NCI-H345 treated with DMSO at 0.1 percent for 48 hours (cell line): ENCODE measurements around the gene GPR55.
A peak's percentile ranks its signal among the peaks of the same experiment; 100 is the strongest.

Experiments
- DNase-seq: peaks from one replicate; lab custom pipeline; 2025; ENCODE audit not compliant: unreplicated experiment; lab: John Stamatoyannopoulos, UW

GPR55 gene

DNA sequence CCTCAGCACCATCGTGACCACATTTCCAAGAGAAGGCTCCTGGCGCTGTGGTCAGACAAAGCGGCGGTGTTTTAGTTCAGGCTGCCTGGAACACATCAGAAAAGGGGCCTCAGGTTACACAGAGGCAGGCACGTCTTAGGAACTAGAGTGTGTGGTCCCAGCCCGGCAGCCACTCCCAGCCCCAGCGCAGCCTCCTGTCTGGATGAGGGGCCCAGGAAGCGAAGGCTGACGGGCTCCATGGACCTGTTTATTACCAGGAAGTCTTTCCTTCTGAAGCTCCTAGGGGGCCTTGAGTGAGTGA lies 10.0 kb upstream of the GPR55 start:
- no peak for DNase-seq

GRCh38 chr2:230934231-230935129 lies 9.4 kb upstream of the GPR55 start:
- no peak for DNase-seq

GRCh38 chr2:230933521-230934180 lies 8.6 kb upstream of the GPR55 start:
- no peak for DNase-seq

GRCh38 chr2:230932556-230933511 lies 7.8 kb upstream of the GPR55 start:
- no peak for DNase-seq

- no peak for DNase-seq
Measured at GRCh38 chr2:230931556-230932231, 6.7 kb upstream of the GPR55 start.

GRCh38 chr2:230930928-230931555 lies 6.0 kb upstream of the GPR55 start:
- peak; percentile 41 for DNase-seq

- DNase-seq: no peak
Measured at GRCh38 chr2:230930149-230930780, 5.2 kb upstream of the GPR55 start.

DNA sequence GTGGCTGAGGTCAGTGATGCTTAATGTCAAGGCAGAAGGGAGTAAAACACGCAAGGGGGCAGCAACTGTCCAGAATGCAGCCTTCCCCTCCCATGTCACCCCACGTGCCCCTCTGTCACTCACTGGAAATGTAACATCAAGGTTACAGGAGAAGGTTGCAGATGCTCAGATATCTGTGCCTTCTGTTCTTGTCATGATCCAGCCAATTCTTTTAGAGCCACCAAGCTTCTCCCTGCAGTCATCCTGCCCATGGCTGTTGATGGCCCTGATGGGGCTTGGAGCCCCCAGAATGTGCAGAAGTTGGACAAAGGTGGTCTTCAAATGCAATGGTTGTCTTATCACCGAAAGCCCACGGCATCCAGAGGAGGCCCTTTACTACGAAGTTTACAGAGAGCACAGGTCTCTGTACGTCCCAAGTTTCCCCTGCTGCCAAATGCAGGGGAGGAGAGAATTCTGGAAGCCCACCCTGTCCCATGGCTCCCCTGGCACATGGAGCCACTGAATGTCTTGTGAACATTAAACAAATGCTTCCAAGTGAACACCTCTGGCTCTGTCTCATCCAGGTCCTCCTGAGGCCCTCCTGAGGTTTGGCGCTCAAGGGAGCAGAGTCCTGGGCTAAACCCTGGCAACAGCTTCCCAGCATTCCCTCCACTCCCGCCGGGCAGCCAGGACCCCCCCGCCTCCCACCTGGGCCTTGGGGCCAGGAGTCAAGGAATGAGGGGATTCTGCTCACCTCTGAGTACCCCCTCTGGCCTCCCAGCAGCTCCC lies 4.5 kb upstream of the GPR55 start:
- no peak for DNase-seq

DNA sequence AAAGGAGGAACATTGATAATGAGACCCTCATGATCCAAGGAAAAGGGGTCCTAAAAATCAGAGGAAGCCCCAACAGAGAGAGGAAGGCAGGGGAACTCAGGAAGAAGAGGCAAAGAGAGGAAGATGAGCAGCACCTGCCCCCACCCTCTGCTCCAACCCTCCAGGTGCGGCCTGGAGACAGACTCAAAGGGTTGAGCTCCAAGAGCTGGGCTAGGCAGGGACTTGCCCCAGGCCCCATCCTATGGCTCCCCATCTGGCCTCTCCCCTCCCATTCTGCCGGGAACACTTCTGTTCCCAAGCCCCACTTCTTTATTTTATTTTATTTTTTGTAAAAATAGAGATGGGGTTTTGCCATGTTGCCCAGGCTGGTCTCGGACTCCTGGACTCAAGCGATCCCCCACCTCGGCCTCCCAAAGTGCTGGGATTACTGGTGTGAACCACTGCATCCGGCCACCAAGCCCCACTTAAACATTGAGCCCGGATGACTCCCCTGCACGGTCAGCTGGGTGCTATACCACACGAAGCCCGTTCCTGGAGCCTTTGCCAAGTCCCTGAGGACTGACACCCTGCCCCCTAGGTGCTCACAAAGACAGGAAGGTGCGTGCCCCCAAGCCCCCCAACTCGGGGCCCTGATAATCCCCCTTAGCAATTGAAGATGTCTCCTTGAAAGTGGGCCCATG lies 3.8 kb upstream of the GPR55 start:
- DNase-seq: no peak

- no peak for DNase-seq
Measured at GRCh38 chr2:230927711-230928341, 2.8 kb upstream of the GPR55 start.

- no peak for DNase-seq
Measured at GRCh38 chr2:230925879-230926765, 1.1 kb upstream of the GPR55 start.

GRCh38 chr2:230925443-230925878 lies 419 bp upstream of the GPR55 start:
- DNase-seq: no peak

GRCh38 chr2:230924092-230924469 lies 961 bp downstream of the GPR55 start:
- no peak for DNase-seq

GRCh38 chr2:230922951-230923717 lies 1.9 kb downstream of the GPR55 start:
- DNase-seq: no peak

DNA sequence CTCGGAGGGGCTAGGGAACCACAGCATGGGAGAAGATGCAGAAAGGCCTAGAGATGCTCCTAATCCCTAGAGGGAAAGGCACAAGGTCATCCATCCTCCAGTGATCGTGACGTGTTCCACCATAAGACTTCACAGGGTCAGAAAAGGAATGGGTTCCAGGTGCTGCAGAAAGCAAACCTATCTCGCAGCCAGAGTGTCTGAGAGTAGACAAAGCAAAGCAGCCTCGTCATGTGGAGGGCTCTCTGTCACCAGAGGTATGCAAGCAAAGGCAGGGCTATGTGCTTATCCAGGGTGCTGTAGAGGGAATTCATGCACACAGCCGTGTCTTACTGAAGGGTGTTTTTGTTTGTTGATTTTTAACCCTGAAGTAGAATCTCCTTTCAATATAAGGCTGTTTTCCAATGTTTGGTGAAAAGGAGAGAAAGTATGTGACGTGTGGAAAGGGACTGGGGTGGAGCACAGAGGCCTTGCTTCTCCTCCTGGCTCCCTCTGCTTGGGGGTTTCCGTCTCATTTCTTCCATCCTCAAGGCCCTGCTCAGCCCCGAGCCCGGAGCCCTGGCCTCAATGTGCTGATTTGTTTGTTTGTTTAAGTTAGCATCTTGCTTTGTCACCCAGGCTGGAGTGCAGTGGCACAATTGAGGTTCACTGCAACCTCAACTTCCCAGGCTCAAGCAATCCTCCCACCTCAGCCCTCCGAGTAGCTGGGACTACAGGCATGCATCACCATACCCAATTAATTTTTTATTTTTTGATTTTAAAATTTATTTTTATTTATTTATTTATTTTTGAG lies 3.0 kb downstream of the GPR55 start:
- DNase-seq: no peak

GRCh38 chr2:230920167-230920566 lies 4.9 kb downstream of the GPR55 start:
- DNase-seq: no peak
